ENCODE results near the gene SNTN.

Gene SNTN

GRCh38 chr3:63684081-63684480 is 31.6 kb downstream of the SNTN start:
- no peak overlapping the region for H3K4me3 ChIP-seq (replicated peaks; ENCODE audit: insufficient read depth, low read length)
- no peak for DNase-seq (ENCODE audit: low read depth in 1 of 2, low spot score in 1 of 2)
- no peaks in the 10 kb centered on the region for H3K27me3 ChIP-seq (ENCODE audit: insufficient read depth, poor library complexity, severe bottlenecking)
- TF ChIP-seq GABPA (IDR thresholded peaks at IDR 0.05; ENCODE audit: low read depth), result no peak
- no peak for TF ChIP-seq REST (IDR thresholded peaks at IDR 0.05; ENCODE audit: insufficient replicate concordance, low read depth)
- TF ChIP-seq CTCF (IDR thresholded peaks at IDR 0.05; ENCODE audit: insufficient read depth, low read length), result no peak
- no peak for TF ChIP-seq SPI1 (IDR thresholded peaks at IDR 0.05; ENCODE audit: borderline replicate concordance, low read depth)
- TF ChIP-seq POLR2AphosphoS5 (IDR thresholded peaks at IDR 0.05; ENCODE audit: low read depth), result no peak
- H3K27ac ChIP-seq (replicated peaks), result no peak overlapping the region

GRCh38 chr3:63685340-63685739 is 32.9 kb downstream of the SNTN start:
- no peaks in the 10 kb centered on the region for H3K27me3 ChIP-seq (ENCODE audit: insufficient read depth, poor library complexity, severe bottlenecking)
- TF ChIP-seq SPI1 (IDR thresholded peaks at IDR 0.05; ENCODE audit: borderline replicate concordance, low read depth) (peak; percentile 12; the same call in 1 of the 2 replicates), GABPA (IDR thresholded peaks at IDR 0.05; ENCODE audit: low read depth) (no peak)
- H3K27ac ChIP-seq (replicated peaks), result no peak overlapping the region
- no peak overlapping the region for H3K4me3 ChIP-seq (replicated peaks; ENCODE audit: insufficient read depth, low read length)
- DNase-seq (ENCODE audit: low read depth in 1 of 2, low spot score in 1 of 2), result no peak

- Histone ChIP-seq H3K27me3 (ENCODE audit: insufficient read depth, poor library complexity, severe bottlenecking) (no peaks in the 10 kb centered on the region), H3K27ac (replicated peaks) (no peak overlapping the region), H3K4me3 (replicated peaks; ENCODE audit: insufficient read depth, low read length) (no peak overlapping the region)
- DNase-seq (ENCODE audit: low read depth in 1 of 2, low spot score in 1 of 2), result no peak
- no peak for TF ChIP-seq SPI1 (IDR thresholded peaks at IDR 0.05; ENCODE audit: borderline replicate concordance, low read depth)
- TF ChIP-seq POLR2AphosphoS5 (IDR thresholded peaks at IDR 0.05; ENCODE audit: low read depth), result no peak
- no peak for TF ChIP-seq REST (IDR thresholded peaks at IDR 0.05; ENCODE audit: insufficient replicate concordance, low read depth)
- no peak for TF ChIP-seq GABPA (IDR thresholded peaks at IDR 0.05; ENCODE audit: low read depth)
- TF ChIP-seq CTCF (IDR thresholded peaks at IDR 0.05; ENCODE audit: insufficient read depth, low read length), result no peak
Observed at GRCh38 chr3:63687278-63688225, 35.1 kb downstream of the SNTN start.

- H3K27me3 ChIP-seq (ENCODE audit: insufficient read depth, poor library complexity, severe bottlenecking), result no peaks in the 10 kb centered on the region
- no peak overlapping the region for H3K4me3 ChIP-seq (replicated peaks; ENCODE audit: insufficient read depth, low read length)
- H3K27ac ChIP-seq (replicated peaks), result no peak overlapping the region
- TF ChIP-seq REST (IDR thresholded peaks at IDR 0.05; ENCODE audit: insufficient replicate concordance, low read depth) (no peak), GABPA (IDR thresholded peaks at IDR 0.05; ENCODE audit: low read depth) (no peak), POLR2AphosphoS5 (IDR thresholded peaks at IDR 0.05; ENCODE audit: low read depth) (no peak), CTCF (IDR thresholded peaks at IDR 0.05; ENCODE audit: insufficient read depth, low read length) (no peak), SPI1 (IDR thresholded peaks at IDR 0.05; ENCODE audit: borderline replicate concordance, low read depth) (no peak)
- DNase-seq (ENCODE audit: low read depth in 1 of 2, low spot score in 1 of 2), result no peak
Observed at GRCh38 chr3:63689285-63689684, 36.8 kb downstream of the SNTN start.

Data from HL-60 (cell line).